Glutamatergic neuron (in vitro differentiated cells): ENCODE data around the gene BIRC5. TPM values are rescaled to one million over a fixed set of nuclear protein-coding genes. Genes with fewer than 3 reads are reported as not detected.

Source experiments
- DNase-seq: peaks from one replicate; pipeline ENCODE4 v3.0.0; 2022
- H3K27ac Mint-ChIP-seq: one replicate; pipeline ENCODE4 v1.8.0; 2020; ENCODE audit warnings: mild to moderate bottlenecking, mixed read lengths, inconsistent platforms; ENCODE audit not compliant: unreplicated experiment
- H3K27me3 Mint-ChIP-seq: one replicate; pipeline ENCODE4 v1.8.0; 2020; ENCODE audit warnings: mild to moderate bottlenecking, moderate library complexity, mixed read lengths, inconsistent platforms; ENCODE audit not compliant: unreplicated experiment
- H3K36me3 Mint-ChIP-seq: one replicate; pipeline ENCODE4 v1.8.0; 2020; ENCODE audit warnings: mild to moderate bottlenecking, mixed read lengths, inconsistent platforms; ENCODE audit not compliant: unreplicated experiment
- H3K4me1 Mint-ChIP-seq: one replicate; pipeline ENCODE4 v1.8.0; 2020; ENCODE audit warnings: mild to moderate bottlenecking, low read depth, mixed read lengths, inconsistent platforms; ENCODE audit not compliant: unreplicated experiment
- H3K4me3 Mint-ChIP-seq: one replicate; pipeline ENCODE4 v1.8.0; 2020; ENCODE audit warnings: mild to moderate bottlenecking, mixed read lengths, inconsistent platforms; ENCODE audit not compliant: unreplicated experiment
- H3K9me3 Mint-ChIP-seq: one replicate; pipeline ENCODE4 v1.8.0; 2020; ENCODE audit warnings: mild to moderate bottlenecking, moderate library complexity, mixed read lengths, inconsistent platforms; ENCODE audit not compliant: unreplicated experiment
- total RNA-seq: library from RNA; stranded (reverse); fragmentation: NEBNext Ultra II Directional; extraction: Animal tissue kit (Norgen Biotek cat#: 25700); gene quantifications from one replicate; pipeline ENCODE4 v1.2.1, GENCODE V29; 2021; ENCODE audit not compliant: unreplicated experiment
- TF ChIP-seq, protein P1 (sequence below): fragments of 200-600 bp; sonication (generic); IDR thresholded peaks from one replicate; pipeline ENCODE4 v1.5.0; 2021; ENCODE audit not compliant: partially characterized antibody, unreplicated experiment

Gene BIRC5
- total RNA-seq, 1 donor from 2014 or later, result 14.5 TPM

DNA sequence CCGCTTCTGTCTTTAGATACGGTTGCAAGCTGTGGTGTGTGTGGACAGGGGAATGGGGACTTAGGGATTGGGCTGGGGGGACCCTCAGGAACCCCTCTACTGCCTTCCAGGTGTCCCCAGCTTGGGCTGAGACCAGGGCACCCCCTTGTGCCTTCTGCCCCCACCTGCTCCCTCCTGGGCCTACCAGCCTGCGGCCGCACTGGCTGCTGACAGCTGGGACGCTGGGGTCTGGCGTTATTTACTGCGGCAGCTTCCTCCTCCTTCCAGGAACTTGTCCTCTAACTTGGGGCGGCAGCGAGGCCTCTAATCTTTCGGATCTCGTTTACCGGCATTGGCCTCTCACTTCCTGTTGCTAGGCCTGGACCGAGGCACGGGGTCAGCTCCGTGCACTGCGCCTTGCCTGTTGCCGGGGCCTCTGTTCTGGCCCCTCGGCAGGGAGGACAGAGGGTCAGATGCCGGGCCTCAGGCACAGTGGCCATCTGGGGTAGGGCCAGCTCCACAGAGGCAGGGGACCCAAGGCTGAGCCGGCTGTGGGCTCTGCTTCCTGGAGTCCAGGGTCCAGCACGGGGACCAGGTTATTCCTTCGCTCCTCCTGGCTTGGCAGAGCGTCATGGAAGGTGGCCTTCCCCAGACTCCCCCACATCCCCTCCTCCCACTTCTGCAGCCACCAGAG lies 49.1 kb downstream of the BIRC5 start:
- Mint-ChIP-seq H3K27me3 (peaks cover 1% of the 10 kb centered on the region), H3K4me3 (no peak overlapping the region), H3K9me3 (peaks cover 1% of the 10 kb centered on the region), H3K4me1 (no peaks in the 10 kb centered on the region), H3K27ac (no peak overlapping the region), H3K36me3 (no peaks in the 10 kb centered on the region)
- TF ChIP-seq, protein P1, sequence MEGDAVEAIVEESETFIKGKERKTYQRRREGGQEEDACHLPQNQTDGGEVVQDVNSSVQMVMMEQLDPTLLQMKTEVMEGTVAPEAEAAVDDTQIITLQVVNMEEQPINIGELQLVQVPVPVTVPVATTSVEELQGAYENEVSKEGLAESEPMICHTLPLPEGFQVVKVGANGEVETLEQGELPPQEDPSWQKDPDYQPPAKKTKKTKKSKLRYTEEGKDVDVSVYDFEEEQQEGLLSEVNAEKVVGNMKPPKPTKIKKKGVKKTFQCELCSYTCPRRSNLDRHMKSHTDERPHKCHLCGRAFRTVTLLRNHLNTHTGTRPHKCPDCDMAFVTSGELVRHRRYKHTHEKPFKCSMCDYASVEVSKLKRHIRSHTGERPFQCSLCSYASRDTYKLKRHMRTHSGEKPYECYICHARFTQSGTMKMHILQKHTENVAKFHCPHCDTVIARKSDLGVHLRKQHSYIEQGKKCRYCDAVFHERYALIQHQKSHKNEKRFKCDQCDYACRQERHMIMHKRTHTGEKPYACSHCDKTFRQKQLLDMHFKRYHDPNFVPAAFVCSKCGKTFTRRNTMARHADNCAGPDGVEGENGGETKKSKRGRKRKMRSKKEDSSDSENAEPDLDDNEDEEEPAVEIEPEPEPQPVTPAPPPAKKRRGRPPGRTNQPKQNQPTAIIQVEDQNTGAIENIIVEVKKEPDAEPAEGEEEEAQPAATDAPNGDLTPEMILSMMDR, result no peak
- DNase-seq, result no peak

DNA sequence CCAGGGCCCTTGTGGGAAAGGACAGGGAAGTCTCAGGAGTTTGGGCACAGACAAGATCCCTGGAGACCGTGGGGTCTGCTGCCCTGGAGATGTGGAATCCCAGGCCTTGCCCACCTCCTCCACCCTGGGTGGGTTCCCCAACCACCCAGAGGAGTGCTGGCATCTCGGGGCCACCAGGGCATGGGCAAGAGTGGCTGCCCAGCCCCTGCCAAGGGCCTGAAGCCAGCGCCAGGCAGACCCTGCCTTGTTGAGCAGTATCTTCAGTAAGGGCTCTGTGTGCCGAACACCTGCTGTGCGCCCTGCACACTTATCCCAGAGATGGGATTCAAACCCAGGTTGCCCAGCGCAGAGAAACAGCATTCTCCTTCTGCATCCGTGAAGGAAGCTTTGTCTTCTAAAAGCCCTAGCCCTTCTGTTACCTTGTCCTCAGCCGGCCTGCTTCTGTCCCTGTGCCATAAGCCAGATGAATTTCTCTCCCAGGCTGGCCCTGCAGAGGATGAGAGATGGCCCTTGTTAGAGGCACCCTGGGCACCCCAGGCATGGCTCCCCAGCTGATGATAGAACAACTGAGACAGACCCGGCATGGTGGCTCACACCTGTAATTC lies 49.8 kb downstream of the BIRC5 start:
- TF ChIP-seq, protein P1, result no peak
- Mint-ChIP-seq H3K36me3 (no peaks in the 10 kb centered on the region), H3K4me1 (no peaks in the 10 kb centered on the region), H3K27me3 (peaks cover 1% of the 10 kb centered on the region), H3K4me3 (no peak overlapping the region), H3K9me3 (peaks cover 1% of the 10 kb centered on the region), H3K27ac (no peak overlapping the region)
- DNase-seq, result no peak

DNA sequence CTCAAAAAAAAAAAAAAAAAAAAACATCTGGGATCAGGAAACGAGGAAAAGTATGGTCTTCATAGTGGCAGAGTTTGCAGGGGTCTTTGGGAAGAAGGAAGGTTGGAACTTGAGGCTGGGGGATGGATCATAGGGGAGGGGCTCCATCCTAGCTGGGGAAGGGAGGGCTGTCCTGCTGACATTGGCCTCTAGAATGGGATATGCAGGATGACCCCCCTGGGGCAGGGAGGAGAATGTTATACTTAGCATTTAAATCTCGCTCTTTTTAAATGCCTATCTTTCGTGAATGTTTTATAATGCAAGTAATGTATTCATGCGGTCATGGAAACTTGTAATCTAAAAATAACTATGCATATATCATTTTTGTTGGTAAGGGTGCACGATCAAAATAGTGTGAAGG lies 50.5 kb downstream of the BIRC5 start:
- no peaks in the 10 kb centered on the region for H3K4me1 Mint-ChIP-seq
- no peaks in the 10 kb centered on the region for H3K36me3 Mint-ChIP-seq
- H3K27me3 Mint-ChIP-seq, result peaks cover 1% of the 10 kb centered on the region
- TF ChIP-seq, protein P1, result no peak
- H3K4me3 Mint-ChIP-seq, result no peak overlapping the region
- no peak for DNase-seq
- no peak overlapping the region for H3K27ac Mint-ChIP-seq
- H3K9me3 Mint-ChIP-seq, result peaks cover 1% of the 10 kb centered on the region

DNA sequence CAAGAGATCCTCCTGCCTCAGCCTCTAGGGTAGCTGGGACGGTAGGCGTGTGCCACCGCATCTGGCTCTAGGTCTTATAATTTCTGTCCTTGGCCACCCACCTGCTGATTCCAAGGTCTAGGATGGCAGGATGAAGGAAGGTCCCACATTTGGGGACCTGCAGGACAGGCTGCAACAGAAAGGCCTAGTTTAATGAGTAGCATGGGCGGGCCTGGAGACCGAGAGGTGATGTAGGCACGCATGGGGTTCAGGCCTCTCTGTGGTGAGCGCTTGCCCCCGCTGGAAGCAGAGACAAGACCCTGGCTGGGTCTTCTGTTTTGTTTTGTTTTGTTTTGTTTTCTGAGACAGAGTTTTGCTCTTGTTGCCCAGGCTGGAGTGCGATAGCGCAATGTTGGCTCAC lies 51.1 kb downstream of the BIRC5 start:
- no peak for DNase-seq
- no peak overlapping the region for H3K4me3 Mint-ChIP-seq
- H3K4me1 Mint-ChIP-seq, result peaks cover 1% of the 10 kb centered on the region
- H3K27ac Mint-ChIP-seq, result no peak overlapping the region
- no peaks in the 10 kb centered on the region for H3K27me3 Mint-ChIP-seq
- TF ChIP-seq, protein P1, result no peak
- H3K36me3 Mint-ChIP-seq, result no peaks in the 10 kb centered on the region
- H3K9me3 Mint-ChIP-seq, result no peaks in the 10 kb centered on the region

DNA sequence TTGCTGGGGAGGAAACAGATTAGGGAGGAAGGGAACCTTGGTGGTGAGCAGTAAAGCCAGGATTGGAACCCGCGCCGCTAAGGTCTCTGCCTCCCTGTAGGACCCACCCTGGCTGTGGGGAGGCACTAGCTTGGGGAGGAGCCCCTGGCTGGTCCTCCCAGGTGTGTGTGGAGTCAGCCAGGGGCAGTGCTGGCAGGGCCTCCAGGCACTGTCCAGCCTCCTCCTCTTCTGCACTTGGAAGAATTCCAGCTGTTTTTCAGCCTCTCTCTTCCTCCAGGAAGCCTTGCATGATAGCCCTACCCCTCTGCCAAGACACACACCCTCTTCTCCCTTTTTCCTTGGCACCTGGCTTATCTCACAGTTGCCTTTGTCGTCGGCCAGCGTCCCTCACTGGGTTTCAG lies 52.2 kb downstream of the BIRC5 start:
- Mint-ChIP-seq H3K4me1 (peaks cover 5% of the 10 kb centered on the region), H3K36me3 (no peaks in the 10 kb centered on the region), H3K4me3 (no peak overlapping the region), H3K27ac (no peak overlapping the region), H3K27me3 (no peaks in the 10 kb centered on the region), H3K9me3 (peaks cover 1% of the 10 kb centered on the region)
- no peak for DNase-seq
- TF ChIP-seq, protein P1, result no peak
